Left cardiac atrium (tissue), 4 donors: ENCODE results near the gene TRIM66. TPM values are rescaled to one million over a fixed set of nuclear protein-coding genes. Genes with fewer than 3 reads are reported as not detected.

Experiments
- ATAC-seq, 2 donors: fragments of 200-7000 bp; cut with Tn5 transposase; one replicate each; pipeline ENCODE4 v1.9.1; 2020; ENCODE audit warnings: mild to moderate bottlenecking in 2 of 2, moderate library complexity in 2 of 2
- DNase-seq: peaks from one replicate; pipeline ENCODE4 v3.0.0-alpha.2; 2020
- intact Hi-C, 2 donors: fragments of 100-400 bp; cut with DNase I; formaldehyde crosslinking; loops; one replicate each; pipeline versions ENCODE4 v1.14.1 to v1.15.1; 2022 to 2023
- total RNA-seq, 2 donors: library from RNA; stranded (reverse); fragmentation: NEBNext Ultra II Directional; extraction: Animal tissue kit (Norgen Biotek cat#: 25700); gene quantifications; one replicate each; pipeline ENCODE4 v1.2.1, GENCODE V29; 2021
- donor health status: DM: no; HTN: yes; CAD: no.
- donor health status: DM: no; HTN: yes; CAD: no; lungs with severe emphysema.
- donor health status: DM: yes; HTN: yes; CAD: no.
- donor health status: Dilated cardiomyopathy.

Gene TRIM66
- total RNA-seq, 2 donors from 2014 or later = 2.3 to 3.2 TPM

- intact Hi-C loops = loop anchor here in 1 of 2 donors (5.0 kb wide), 1 partner anchor 59 kb away; no protein-coding TSS in a partner anchor
- DNase-seq (peak; percentile 59), ATAC-seq (peak; percentile 61 to 72)
These were observed 35.6 kb upstream of the TRIM66 start for GRCh38 chr11:8717876-8718753.

- no peak for ATAC-seq
- no peak for DNase-seq
- intact Hi-C loops = loop anchor here in 1 of 2 donors (5.0 kb wide), 1 partner anchor 60 kb away; no protein-coding TSS in a partner anchor
These were observed 35.0 kb upstream of the TRIM66 start for GRCh38 chr11:8717544-8717875.

GRCh38 chr11:8715501-8715900, 33.0 kb upstream of the TRIM66 start:
- intact Hi-C loops = loop anchor here in 1 of 2 donors (5.0 kb wide), 1 partner anchor 62 kb away; no protein-coding TSS in a partner anchor
- ATAC-seq (peak in 1 of 2 donors; percentile 20), DNase-seq (peak; percentile 51)

- no peak for ATAC-seq
- intact Hi-C loops = loop anchor here in 1 of 2 donors (5.0 kb wide), 1 partner anchor 63 kb away; no protein-coding TSS in a partner anchor
- DNase-seq = no peak
These were observed 32.3 kb upstream of the TRIM66 start for GRCh38 chr11:8714622-8715225.

- no peak for DNase-seq
- ATAC-seq = no peak
- intact Hi-C loops = no loop called here
These were observed 31.4 kb upstream of the TRIM66 start for GRCh38 chr11:8713760-8714454.

DNA sequence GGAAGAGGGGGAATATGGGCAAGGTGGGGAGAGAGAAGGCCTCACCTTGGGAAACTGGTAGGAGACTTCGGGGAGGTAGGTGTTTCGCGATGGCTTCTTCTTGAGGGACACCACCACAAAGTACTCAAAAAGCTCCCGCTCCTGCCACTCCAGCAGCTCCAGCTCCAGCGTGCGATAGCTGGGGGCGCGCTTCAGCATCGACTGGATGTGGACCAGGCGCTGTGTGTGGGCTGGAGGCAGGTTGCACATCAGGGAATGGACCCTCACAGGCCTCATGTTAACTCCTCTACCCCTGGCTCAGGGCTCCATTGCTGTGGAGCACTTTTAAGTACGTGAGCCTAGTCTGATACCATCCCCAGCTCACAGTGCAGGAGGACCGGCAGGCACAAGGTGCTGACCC, 30.0 kb upstream of the TRIM66 start:
- DNase-seq = no peak
- no peak for ATAC-seq
- intact Hi-C loops = no loop called here

GRCh38 chr11:8711895-8712442, 29.5 kb upstream of the TRIM66 start:
- ATAC-seq = no peak
- no peak for DNase-seq
- intact Hi-C loops = no loop called here

DNA sequence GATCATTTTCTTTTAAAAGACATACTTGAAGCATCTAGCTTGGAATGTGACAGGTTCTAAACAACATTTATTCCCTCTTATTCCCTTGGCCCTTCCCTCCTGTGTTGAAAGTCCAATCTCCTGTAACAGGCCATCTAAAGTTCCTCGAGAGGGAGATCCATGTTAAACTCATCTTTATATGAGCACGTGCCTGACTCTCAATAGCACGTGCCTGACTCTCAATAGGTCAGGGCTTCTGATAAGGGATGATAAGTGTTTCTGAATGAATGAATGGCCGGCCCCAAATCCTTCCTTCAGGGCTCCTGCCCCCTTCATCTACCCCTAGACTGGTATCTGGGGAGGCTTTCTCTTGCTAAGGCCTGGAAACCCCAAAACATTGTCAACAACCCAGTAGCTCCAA, 27.3 kb upstream of the TRIM66 start:
- intact Hi-C loops = no loop called here
- ATAC-seq (no peak), DNase-seq (no peak)

GRCh38 chr11:8709002-8709672, 26.7 kb upstream of the TRIM66 start:
- intact Hi-C loops = no loop called here
- DNase-seq = peak; percentile 88
- ATAC-seq = peak; percentile 80 to 89

DNA sequence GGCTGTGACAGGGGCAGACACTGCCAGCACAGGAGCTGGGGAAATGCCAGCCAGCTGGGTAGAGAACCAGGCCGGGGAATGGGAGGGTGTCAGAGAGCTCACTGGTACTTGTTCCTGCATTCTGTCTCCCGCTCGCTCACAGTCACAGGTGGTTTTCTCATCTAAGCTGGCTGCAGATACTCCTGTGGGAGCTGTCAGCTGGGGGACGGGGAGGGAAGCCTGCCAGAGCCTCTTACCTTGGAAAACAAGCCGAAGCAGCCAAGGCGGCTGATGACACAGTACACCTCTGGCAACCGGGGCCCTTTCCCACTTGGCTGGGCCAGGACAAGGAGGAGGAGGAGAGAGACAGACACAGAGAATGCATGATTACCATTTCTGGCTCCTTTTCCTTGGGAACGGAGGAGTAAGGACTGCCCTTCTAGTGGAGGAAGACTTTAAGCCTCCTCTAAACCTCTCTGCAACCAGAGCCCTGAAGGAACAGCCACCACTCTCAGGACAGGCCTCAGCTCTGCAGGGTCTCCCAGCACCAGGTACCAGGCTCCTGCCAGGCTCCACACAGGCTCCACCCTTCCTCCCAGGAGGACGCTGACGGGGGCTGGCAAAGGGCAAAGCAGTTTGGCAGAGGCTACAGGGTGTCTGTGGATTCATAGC, 25.2 kb upstream of the TRIM66 start:
- intact Hi-C loops = no loop called here
- peak; percentile 16 to 74 for ATAC-seq
- peak; percentile 71 for DNase-seq

DNA sequence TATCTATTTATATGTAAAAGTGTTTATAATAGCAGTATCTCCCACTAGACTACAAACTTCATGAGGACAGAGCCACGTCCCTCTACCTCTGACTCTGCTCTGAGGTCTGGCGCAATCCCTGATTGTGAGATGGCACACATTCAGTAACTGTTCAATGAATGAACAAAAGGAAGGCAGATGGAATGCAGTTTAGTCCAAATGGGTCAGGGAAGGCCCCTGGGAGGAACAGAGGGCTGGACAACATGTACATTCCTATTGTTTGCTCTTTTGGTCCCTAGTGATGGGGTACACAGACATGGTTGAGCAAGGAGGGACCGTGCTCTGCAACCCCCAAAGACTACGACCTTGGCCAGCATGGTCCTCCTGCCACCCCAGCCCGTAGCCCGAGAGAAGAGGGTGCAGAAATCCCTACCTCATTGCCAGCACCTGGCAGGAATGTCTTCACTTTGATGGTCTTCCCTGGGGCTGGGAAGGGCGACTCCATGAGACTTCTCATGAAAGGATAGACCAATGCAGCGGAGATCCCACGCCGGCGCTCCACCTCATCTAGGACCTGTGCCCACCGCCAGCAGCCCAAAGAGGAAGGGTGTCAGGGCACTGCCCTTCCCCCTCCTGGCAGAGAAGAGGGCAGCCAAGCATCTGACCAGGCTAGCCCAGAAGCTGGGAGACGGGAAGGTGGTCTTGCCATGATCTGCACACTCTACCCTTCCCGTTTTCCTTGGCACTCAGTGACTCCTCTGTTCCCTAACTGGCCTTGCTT, 24.4 kb upstream of the TRIM66 start:
- intact Hi-C loops = no loop called here
- no peak for DNase-seq
- no peak for ATAC-seq

DNA sequence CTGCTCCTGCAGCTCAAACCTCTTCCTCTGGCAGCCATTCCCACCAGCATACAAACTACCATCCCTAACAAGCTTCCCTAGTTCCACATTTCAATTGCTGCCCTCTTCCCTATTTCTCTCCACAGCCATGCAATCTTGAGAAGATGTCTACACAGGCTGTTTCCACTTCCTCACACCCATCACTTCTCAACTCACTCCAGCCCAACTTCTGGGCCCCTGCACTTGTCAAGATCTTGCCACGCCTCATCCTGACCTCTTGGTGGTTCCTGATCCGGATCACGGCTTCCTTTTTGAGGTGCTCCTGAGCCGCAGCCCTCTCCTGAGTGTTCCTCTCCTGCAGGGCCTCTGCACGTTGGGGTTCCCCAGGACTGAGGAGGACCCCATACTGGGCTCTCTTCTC, 22.7 kb upstream of the TRIM66 start:
- no peak for DNase-seq
- no peak for ATAC-seq
- intact Hi-C loops = no loop called here

DNA sequence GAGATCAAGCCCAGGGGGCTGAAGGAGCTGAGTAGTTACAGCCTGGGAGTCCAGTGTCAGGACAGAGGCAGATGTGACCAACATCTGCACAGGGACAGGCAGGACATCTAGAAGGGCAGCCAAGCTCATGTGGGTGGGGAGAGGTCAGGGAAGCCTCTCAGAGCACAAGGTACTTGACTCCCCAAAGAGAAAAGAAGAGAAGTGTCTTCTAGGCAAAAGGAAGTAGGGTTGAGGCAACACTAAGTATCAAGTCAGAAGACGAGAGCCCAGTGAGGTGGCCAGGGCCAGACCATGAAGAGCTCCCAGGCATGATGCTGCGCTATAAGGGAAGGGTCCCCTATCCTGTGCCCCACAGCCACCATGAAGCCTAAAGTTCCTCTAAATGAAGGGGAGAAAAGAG, 21.7 kb upstream of the TRIM66 start:
- intact Hi-C loops = loop anchor here in 1 of 2 donors (5.0 kb wide), 1 partner anchor 103 kb away; no protein-coding TSS in a partner anchor
- DNase-seq = no peak
- ATAC-seq = no peak

DNA sequence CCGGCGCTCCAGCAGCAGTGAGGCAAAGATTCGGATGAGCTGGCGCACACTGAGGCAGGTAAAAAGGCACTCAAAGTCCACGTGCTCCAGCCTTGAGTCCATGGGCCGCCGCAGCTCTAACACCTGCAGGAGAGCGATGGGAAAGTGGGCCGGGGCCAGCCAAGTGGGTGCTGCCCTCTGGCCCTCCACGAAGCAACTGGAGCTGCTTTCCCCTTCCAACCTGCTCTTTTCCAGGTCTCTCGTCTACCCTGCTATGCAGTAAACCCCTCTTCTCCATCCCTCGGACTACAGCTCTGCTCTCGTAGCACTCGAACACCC, 20.1 kb upstream of the TRIM66 start:
- DNase-seq = no peak
- intact Hi-C loops = loop anchor here in 1 of 2 donors (5.0 kb wide), 1 partner anchor 105 kb away; no protein-coding TSS in a partner anchor

DNA sequence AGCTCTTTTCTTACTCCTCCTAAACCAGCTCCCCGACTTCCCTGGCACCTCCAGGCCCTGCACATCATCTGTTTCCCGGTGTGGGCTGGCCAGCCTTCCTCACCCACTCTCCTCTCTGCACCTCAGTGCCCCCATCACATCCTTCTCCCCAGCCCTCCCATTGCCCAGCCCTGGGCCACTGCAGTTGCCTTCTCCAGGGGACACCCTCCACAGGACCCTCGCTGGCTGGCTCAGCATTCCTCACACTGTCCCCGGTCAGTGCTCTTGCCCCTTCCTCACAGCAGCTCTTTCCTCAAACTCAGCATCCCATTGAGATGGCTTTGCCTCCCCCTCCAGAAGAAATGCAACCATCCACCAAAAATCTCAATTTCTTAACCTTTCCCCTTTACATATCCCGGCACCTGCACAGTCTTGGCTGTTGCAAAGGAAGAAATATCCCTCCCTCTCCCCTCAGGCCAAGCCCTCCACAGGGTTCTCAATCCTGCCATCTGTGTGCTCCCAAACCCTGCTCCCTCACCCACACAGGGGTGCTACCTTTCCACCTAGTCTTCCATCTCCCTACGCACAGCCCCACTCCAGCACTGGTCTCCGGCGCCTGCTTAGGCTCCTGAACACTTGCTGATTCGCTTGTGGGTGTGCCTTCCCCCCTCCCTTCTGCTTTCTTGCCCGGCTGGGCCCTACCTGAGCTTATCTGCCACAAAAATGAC, 19.6 kb upstream of the TRIM66 start:
- DNase-seq (no peak), ATAC-seq (no peak)
- intact Hi-C loops = loop anchor here in 1 of 2 donors (5.0 kb wide), 1 partner anchor 105 kb away; no protein-coding TSS in a partner anchor

More for the DNA sequence above, 20.1 kb upstream of the TRIM66 start:
- ATAC-seq = no peak

- DNase-seq = no peak
- peak in 1 of 2 donors; percentile 48 for ATAC-seq
- intact Hi-C loops = loop anchor here in 1 of 2 donors (5.0 kb wide), 1 partner anchor 107 kb away; no protein-coding TSS in a partner anchor
These were observed 17.4 kb upstream of the TRIM66 start for GRCh38 chr11:8699903-8700302.

DNA sequence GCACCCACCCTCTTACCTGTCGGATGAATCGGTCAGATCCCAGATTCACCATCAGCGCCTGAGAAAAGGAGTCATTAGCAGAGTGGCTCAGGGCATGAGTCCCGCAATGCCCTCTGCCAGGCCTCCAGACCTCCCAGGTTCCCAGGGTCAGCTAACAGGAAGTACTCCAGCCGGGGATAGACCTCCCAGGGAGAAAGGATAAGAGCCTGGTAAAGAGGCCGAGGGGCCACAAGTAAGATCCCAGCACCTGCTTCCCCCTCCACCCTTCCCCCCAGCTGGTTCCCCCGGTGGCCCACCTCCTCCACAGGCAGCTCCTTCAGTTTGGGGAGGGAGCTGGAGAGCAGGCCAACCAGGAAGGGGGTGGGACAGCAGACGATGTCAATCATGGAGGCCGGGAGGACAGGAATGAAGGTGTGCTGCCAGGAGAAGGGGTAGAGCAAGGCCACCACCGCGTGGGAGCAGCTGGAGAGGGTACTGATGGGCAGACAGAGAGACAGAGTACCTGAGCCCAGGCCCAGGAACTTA, 16.5 kb upstream of the TRIM66 start:
- ATAC-seq (no peak), DNase-seq (no peak)
- intact Hi-C loops = no loop called here
